Measurements from ENCODE around the gene PTPRG.

DNA sequence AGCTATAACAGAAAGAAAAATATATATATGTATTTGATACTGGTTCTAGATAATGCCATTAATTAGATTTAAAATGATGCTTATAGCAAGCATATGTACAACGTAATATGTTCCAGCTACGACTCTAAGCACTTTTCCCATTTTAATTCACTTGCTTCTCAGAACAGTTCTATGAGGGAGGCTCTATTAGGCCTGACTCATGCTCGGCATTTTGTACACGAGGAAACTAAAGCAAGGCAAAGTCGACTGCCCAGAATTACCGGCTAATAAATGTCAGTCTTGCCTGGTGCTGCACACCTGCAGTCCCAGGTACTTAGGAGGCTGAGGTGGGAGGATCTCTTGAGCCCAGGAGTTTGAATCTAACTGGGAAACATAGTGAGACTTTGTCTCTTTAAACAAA, 106.0 kb downstream of the PTPRG start:
- TF ChIP-seq EZH2 (IDR thresholded peaks at IDR 0.05; ENCODE audit: low read length) = no peak
- TF ChIP-seq, protein P1, sequence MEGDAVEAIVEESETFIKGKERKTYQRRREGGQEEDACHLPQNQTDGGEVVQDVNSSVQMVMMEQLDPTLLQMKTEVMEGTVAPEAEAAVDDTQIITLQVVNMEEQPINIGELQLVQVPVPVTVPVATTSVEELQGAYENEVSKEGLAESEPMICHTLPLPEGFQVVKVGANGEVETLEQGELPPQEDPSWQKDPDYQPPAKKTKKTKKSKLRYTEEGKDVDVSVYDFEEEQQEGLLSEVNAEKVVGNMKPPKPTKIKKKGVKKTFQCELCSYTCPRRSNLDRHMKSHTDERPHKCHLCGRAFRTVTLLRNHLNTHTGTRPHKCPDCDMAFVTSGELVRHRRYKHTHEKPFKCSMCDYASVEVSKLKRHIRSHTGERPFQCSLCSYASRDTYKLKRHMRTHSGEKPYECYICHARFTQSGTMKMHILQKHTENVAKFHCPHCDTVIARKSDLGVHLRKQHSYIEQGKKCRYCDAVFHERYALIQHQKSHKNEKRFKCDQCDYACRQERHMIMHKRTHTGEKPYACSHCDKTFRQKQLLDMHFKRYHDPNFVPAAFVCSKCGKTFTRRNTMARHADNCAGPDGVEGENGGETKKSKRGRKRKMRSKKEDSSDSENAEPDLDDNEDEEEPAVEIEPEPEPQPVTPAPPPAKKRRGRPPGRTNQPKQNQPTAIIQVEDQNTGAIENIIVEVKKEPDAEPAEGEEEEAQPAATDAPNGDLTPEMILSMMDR (optimal IDR thresholded peaks at IDR 0.05 in 1 of 3, IDR thresholded peaks at IDR 0.05 in 1 of 3, conservative IDR thresholded peaks at IDR 0.05 in 1 of 3; ENCODE audit: extremely low read depth in 1 of 3, insufficient read depth in 2 of 3, low read length in 3 of 3) = no peak

All from keratinocyte (primary cell).